Forelimb muscle (tissue), 1 donor: Measurements from ENCODE around the gene ETHE1. TPM values are rescaled to one million over a fixed set of nuclear protein-coding genes. Genes with fewer than 3 reads are reported as not detected.
"Not testable (repeated sequence)": the region's sequence is repeated elsewhere in the genome, so short reads cannot be mapped to it uniquely, and the experiment has no call there.

Experiments used
- DNase-seq: peaks from one replicate; pipeline ENCODE4 v3.0.0-alpha.2; 2013; ENCODE audit warnings: low read depth
- polyA plus RNA-seq: library from polyadenylated mRNA; unstranded; fragments of 120-200 nt; gene quantifications from one replicate; pipeline ENCODE4 v1.2.1, GENCODE V29; 2013; ENCODE audit not compliant: insufficient read length

ETHE1 gene
- polyA plus RNA-seq, 1 donor, result 12.5 TPM

GRCh38 chr19:43524922-43525835 lies 1.8 kb downstream of the ETHE1 start:
- DNase-seq, result no peak

- not testable (repeated sequence) for DNase-seq
Observed at GRCh38 chr19:43523696-43524095, 3.3 kb downstream of the ETHE1 start.

- no peak for DNase-seq
Observed at GRCh38 chr19:43522929-43523328, 4.1 kb downstream of the ETHE1 start.

DNA sequence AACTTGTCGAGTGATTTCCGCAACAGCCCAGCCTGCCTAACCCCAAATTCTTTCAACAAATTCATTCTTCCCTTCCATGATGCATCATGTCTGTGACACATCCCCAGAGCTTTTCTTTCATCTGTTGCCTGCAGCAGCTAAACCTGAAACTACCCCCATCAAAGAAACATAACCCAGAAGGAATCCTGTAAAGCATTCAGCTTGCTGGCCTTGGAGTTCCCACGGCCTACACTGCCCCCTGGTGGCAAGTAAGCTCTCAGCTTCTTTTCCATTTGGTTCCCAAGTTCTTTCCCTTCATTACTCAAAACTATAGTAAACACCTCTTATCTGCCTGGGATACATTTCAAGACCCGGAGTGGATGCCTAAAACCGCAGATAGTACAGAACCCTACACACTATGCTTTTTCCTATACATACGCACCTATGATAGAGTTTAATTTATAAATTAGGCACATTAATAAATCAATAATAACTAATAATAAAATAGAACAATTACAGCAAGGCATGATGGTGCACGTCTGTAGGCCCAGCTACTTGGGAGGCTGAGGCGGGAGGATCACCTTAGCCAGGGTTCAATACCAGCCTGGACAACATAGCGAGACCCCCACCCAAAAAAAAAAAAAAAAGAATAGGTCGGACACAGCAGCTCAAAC lies 7.4 kb downstream of the ETHE1 start:
- DNase-seq, result no peak

DNA sequence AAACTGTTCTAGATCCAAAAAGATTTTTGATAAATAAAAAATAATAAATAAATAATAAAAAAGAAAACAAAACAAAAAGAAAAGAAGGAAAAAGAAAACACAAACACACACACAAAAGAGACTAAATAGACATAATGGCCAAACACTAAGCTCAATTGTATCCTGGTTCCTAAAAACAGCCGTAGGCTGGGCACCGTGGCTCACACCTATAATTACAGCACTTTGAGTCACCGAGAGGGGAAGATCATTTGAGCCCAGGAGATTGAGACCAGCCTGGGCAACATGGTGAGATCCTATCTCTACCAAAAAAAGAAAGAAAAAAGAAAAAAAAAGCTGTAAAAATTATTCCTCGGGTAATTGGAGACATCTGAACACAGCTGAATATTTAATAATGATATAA lies 8.9 kb downstream of the ETHE1 start:
- no peak for DNase-seq

DNA sequence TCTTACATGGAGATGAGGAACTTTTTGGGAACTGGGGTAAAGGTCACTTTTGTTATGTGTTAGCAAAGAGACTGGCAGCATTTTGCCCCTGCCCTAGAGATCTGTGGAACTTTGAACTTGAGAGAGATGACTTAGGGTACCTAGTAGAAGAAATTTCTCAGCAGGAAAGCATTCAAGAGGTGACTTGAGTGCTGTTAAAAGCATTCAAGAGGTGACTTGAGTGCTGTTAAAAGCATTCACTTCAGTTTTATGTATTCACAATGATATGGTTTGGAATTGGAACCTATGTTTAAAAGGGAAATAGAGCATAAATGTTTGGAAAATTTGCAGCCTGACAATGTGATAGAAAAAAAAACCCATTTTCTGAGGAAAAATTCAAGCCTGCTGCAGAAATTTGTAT lies 14.6 kb downstream of the ETHE1 start:
- not testable (repeated sequence) for DNase-seq

GRCh38 chr19:43511324-43511723 lies 15.7 kb downstream of the ETHE1 start:
- DNase-seq, result no peak

- no peak for DNase-seq
Observed at GRCh38 chr19:43510713-43511112, 16.3 kb downstream of the ETHE1 start.

DNA sequence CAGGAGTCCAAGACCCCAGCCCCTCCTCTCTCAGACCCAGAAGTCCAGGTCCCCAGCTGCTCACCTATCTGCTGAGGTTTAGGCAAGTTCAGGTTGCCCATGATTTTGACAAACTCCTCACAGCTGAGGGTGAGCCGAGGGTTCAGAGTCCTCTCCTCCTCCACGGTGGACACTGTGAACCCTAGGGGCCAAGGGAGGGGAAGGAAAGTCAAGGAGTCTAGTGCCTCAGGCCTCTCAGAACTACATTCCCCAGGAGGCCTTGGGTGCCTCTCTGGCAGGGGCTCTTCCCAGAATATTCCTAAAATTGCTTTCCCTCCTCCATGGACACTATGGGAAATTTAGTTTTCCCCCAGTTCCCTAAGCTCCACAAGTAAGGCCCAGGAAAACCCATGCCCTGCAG lies 19.1 kb downstream of the ETHE1 start:
- DNase-seq, result no peak

DNA sequence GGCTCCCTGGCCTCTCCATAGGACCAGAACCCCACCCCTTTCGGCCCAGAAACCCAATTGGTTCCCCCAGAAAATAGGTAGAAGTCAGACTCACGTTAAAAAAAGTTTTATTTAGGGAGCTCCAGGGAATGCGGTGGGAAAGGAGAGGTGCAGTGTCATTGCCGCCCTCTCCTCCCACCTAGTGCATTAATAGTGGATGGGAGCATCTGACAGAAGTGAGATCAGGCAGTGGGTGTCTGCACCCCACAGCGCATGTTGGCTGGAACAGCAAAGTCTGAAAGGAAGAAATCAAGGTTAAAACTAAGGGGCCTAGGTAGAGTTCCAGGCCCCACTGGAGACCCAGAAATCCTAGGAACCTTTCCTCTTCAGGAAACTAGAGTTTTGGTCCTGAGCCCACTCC lies 20.4 kb downstream of the ETHE1 start:
- DNase-seq, result no peak

- no peak for DNase-seq
Observed at GRCh38 chr19:43505941-43506340, 21.1 kb downstream of the ETHE1 start.

GRCh38 chr19:43505186-43505456 lies 21.9 kb downstream of the ETHE1 start:
- no peak for DNase-seq

GRCh38 chr19:43504426-43505185 lies 22.4 kb downstream of the ETHE1 start, which contains the start of gene PHLDB3:
TSS of gene PHLDB3 (minus strand) at chr19:43504746. CDS start at chr19:43504118, 628 bp downstream.
- DNase-seq, result no peak

GRCh38 chr19:43503501-43504425 lies 23.2 kb downstream of the ETHE1 start:
- DNase-seq, result no peak

DNA sequence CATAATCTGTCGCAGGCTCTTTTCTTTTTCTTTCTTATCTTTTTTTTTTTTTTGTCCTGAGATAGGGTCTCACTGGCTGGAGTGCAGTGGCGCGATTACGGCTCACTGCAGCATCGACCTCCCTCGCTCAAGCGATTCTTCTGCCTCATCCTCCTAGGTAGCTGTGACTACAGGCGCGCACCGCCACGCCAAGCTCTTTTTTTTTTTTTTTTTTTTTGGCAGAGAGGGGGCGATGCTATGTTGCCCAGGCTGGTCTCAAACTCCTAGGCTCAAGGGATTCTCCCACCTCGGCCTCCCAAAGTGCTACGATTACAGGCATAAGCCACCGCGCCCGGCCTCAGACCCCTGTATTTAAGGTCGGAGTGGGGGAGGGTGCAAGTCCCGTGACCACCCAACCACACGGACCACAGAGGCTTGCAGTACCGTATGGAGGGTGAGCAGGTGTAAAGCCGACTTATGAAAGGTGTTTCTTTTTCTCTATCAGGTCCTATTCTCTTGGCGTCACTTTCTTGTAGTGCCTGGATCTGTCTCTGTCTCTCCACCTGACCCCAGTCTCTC lies 24.5 kb downstream of the ETHE1 start:
- DNase-seq, result no peak

DNA sequence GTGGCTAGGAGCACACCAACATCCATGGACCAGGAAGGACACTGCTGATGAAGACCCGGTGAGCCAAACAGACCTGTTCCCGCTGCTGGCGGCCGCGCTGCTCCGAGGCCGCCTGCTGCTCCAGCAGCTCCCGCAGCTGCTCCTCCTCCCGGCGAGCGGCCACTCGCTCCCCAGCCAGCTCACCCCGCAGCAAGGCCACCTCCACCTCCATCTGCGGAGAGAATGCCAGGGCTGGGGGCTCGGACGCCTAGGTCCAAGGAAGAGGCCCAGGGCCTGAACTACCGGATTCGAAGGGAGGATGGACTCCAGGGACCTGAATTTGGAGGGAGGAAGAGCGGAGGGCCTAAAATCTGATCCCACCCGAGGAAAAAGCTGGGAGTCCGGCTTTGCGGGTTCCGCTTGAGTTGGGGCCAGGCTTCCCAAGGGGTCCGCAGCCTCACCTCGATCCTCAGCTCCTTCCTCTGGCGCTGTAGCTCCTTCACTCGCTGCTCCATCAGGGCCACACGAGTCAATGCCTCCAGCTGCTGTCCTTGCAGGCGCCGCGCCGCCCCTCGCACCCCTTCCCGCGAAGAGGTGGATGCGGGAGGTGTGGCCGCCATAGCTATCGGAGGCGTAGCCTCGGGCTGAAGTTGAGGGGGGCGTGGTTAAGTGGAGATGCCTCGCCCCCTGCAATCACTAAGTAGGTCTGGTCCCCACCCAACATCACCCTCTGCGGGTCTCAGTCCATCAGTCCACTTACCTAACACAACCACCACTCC lies 25.2 kb downstream of the ETHE1 start:
- no peak for DNase-seq

- DNase-seq, result no peak
Observed at GRCh38 chr19:43499042-43499441, 28.0 kb downstream of the ETHE1 start.

DNA sequence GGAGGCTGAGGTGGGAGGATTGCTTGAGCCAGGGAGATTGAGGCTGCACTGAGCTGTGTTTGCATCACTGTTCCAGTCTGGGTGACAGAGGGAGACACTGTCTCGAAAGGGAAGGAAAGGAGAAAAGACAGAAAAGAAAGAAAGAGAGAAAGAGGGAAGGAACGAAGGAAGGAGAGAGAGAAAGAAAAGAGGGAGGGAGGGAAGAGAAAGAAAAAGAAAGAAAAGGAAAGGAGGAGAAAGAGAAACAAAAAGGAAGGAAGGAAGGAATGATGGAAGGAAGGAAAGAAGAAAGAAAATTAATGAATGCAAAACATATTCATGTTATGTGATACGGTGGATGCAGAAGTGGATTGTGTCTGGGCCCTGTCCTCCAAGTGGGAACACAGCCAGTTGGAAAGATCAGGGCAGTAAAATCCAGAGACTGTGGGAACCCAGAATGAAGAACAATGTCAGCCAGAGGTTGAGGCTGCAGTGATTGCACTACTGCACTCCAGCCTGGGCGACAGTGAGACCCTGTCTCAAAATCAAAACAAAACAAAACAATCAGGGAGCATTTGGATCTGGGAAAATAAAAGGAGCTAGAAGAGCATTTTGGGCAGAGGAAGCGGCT lies 28.7 kb downstream of the ETHE1 start:
- peak; percentile 63 for DNase-seq

DNA sequence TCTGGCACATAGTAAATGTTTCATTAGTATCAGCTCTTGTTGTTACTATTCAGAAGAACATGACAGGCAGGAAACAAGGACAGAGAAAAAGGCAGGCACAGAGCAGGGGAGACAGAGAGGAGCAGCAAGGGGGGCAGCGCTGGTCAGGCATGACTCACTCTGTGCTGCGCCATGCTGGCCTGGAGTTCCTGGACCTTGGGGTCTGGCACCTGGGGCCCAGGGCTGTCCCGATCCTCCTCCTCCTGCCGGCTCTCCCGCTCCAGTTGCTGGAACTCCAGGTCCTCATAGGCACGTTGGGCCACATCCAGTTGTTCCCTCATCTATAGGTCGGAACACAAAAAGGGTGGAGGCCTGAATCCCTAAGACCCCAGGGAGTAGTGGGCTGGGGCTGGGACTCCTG lies 30.0 kb downstream of the ETHE1 start:
- DNase-seq, result no peak

DNA sequence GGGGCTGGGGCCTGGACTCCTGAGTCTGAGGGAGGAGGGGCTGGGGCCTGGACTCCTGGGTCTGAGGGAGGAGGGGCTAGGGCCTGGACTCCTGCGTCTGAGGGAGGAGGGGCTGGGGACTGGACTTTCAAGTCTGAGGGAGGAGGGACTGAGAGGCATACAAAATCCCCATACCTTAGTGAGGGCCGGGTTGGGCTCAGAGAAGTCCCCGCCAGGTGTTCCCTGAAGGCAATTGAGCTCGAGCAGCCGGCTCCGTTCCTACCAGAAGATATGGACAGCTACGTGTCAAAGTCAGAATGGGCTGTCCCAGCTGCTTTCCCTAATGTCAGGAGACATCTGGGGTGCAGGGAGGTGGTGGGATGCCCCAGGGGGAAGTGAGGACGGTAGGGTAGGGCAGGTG lies 31.9 kb downstream of the ETHE1 start:
- DNase-seq, result no peak
